GM21825 (cell line): ENCODE results near the gene ABHD17B.
"Not testable (repeated sequence)": the region's sequence is repeated elsewhere in the genome, so short reads cannot be mapped to it uniquely, and the experiment has no call there.

Source experiments
- ATAC-seq: cut with Tn5 transposase; IDR thresholded peaks from one replicate; pipeline ENCODE4 v1.9.1; 2021; ENCODE audit warnings: mild to moderate bottlenecking, moderate library complexity; ENCODE audit not compliant: unreplicated experiment

The ABHD17B gene

DNA sequence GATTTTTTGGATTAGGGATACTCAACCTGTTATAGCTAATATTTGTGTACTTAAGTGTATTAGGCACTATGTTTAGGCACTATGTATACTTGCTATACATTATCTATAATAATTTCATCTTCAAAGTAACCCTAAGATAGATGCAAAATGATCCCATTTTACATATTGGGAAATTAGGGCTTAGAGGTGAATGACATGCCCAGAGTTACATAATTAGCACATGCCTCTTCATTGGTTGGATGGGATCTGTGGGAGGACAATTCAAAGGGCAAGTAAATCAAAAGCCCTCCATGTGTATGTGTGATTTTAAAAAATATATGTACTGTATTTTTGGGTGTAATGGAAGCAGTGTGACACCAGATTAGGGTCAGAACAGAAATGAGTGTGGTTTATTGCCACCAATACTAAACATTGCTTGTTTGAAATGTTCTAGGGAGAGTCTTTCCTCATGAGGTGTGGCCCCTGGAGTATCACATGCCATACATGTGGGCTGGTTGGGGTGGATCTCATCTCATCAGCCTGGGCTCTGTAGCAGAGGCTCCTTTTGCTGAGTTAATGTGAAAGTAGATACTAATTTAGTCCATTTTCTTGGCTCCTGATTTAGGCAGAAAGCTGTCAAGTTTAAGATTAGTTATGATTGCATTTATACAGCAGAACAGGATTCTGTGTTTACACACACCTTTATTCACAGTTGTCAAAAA lies 6.0 kb upstream of the ABHD17B start:
- ATAC-seq = peak; percentile 66

DNA sequence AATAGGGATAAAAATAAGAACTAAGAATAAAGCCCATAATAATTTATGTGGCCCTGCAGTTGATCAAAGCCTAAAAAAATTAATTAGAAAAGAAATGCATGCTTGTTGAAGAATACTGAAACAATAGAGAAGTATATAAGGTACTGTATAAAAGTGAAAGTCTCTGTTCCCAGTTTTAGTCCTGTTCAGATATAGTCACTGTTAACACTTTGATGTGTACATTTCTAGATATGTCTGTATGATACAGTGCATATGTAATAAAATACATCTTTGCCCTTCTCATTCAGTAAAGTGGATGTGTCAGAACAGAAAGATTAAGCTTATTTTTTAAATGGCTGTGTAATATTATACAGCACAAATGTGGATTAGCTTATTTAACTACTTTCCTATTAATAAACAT lies 4.5 kb upstream of the ABHD17B start:
- no peak for ATAC-seq

DNA sequence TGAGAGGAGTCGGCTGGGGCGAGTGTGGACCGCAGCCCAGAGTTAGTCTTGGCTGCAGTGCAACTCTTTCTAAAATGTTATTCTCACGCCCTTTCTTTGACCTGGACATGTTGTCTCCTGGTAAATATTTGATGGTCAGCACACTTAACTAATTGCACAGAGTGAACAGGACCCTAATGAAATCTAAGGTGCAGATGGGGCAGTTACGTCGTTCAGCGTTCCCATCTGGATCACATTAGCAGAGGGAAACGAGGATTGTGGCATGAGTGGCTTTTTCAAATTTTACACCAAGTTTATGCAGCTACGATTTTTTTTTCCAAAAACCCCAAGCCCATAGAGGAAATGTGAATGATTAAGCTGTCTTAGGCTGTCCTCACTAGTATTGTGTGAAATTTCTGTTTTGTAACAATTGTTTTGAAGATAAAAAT lies 929 bp upstream of the ABHD17B start:
- no peak for ATAC-seq

DNA sequence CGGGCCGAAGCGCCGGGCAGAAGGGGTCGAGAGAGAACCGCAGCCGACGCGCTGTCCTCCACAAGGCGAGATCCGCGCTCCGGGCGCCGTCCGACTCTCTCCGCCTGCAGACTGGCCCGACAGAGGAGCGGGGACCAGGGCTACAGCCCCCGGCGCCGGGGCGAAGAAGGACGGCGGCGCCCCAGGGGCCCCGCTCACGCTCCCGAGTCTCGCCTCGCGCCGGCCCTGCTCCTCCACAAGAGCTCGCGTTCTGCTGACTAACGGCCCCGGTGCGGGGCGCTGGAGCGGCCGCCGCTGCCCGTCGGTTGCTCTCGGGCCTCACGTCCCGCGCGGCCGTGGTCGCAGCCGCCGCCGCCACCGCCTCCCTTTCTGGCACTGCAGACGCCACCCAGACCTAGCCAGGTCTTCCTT lies 338 bp downstream of the ABHD17B start:
- ATAC-seq = peak; percentile 13

GRCh38 chr9:71909887-71910649 lies 925 bp downstream of the ABHD17B start:
- peak; percentile 12 for ATAC-seq

DNA sequence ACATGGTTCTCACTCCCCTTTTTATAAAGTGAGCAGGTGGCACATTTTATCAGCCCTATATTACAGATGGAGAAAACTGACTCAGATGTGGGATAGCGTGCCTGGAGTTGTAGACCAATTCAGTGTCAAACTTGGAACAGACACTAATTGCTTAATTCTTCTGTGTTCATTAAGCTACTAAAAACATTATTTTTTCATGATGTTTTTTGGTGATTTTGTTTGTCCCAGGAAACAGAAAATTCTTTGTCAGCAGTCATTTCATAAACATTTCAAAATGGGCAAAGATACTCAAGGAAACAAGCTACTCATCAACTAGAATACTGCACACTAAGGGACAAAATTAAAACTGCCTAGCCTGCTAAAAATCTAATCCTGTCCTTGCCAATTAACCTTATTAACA lies 2.2 kb downstream of the ABHD17B start:
- ATAC-seq = no peak

- no peak for ATAC-seq
These were observed 6.9 kb downstream of the ABHD17B start for GRCh38 chr9:71904076-71904475.

DNA sequence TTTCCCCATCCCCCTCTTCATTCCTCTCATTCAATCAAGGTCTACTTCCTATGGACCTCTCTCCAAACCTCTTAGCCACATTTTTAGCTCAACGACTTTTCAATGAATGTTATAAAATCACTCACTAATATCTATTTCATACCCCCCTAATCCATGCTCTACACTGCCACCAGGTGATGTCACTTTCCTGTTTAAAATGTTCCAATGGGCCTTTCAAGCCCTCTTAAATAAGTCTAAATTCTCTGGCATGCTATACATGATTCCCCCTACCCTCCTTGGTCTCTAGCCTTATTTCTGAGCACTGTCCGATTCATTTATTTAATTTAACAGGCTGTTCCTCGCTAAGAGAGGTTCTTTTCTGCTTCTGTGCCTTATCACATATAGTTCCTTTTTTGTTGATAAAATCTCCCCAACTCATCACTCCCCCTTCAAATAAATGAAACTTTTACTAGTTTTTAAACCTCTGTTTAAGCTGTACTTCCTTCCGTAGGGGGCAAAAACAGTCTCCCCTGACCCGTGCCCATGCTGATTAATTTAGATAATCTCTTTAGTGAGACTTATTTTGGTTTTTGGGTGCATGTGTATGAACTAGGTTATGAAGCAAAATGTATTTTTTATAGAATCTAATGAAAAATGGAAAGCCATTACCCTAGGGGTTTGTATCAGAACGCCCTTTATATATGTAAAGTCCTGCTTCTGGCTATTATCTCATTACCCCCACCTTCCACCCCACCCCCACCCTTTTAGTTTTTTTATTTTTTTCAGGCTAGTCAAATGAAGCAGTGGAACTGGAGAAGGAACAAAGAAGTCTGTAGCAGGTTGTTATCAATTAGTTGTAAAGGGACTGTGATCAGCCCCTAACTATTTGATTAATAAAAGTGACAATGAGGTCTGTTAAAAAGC lies 9.0 kb downstream of the ABHD17B start:
- no peak for ATAC-seq

GRCh38 chr9:71898756-71899155 lies 12.2 kb downstream of the ABHD17B start:
- ATAC-seq = not testable (repeated sequence)

- ATAC-seq = peak; percentile 53
These were observed 13.4 kb downstream of the ABHD17B start for GRCh38 chr9:71897577-71897976.

- ATAC-seq = no peak
These were observed 14.2 kb downstream of the ABHD17B start for GRCh38 chr9:71896761-71897160.

GRCh38 chr9:71895955-71896354 lies 15.0 kb downstream of the ABHD17B start:
- ATAC-seq = no peak

GRCh38 chr9:71895117-71895516 lies 15.9 kb downstream of the ABHD17B start:
- peak; percentile 41 for ATAC-seq

- no peak for ATAC-seq
These were observed 19.3 kb downstream of the ABHD17B start for GRCh38 chr9:71891557-71892189.

DNA sequence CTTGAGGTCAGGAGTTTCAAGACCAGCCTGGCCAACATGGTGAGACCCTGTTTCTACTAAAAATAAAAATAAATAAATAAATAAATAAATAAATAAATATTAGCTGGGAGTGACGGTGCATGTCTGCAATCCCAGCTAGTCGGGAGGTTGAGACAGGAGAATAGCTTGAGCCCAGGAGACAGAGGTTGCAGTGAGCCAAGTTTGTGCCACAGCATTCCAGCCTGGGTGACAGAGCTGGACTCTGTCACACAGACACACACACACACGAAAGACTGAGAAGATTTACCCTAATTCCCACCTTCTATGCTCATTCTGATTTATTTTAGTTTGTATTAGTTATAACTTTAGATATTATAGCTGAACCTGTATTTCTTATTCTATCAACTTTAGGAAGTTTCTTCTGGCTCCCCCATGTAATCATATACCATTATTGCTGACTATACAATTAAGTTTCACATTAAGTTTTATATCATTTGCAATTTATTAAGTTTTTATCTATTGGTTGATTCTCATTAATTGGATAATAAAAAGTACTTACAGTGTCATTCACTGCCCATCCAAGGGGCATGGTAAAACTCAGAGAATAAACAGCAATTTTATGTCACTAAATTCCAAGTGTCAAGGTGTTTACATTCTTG lies 20.8 kb downstream of the ABHD17B start:
- ATAC-seq = no peak

GRCh38 chr9:71887362-71887761 lies 23.6 kb downstream of the ABHD17B start:
- ATAC-seq = no peak

GRCh38 chr9:71886541-71886940 lies 24.5 kb downstream of the ABHD17B start:
- no peak for ATAC-seq

DNA sequence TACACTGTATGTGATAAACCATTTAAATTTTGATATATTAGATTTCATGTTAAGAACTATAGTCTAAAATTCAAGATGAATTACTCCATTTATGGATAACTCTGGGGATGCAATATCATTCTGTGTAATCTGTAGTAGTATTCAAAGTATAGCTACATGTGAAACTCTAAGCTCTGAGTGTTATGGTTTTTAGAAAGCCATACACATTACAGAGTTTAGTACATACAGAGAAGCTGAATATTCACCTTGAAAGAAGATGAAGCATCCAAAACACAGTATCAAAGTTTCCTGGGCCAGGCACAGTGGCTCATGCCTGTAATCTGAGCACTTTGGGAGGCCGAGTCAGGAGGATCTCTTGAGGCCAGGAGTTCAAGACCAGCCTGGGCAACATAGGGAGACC lies 25.0 kb downstream of the ABHD17B start:
- no peak for ATAC-seq

DNA sequence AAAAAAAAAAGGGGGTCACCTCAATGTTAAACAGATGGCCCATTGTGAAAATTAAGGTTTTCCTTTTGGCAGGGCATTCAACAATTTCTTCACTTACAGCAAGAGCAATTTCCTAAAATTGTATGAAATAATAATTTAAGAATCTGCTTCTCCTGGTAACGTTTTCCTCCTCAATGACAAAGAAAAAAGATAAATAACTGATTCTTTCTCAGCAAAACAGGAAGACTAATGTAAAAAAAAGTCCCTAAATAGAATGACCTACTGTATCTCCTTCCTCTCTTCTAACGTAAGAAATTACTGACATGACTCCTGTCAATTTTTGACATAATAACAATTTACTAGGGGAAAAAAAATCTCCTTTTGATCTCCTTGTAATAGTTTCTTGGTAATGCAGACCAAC lies 25.5 kb downstream of the ABHD17B start:
- ATAC-seq = no peak

- ATAC-seq = no peak
These were observed 27.0 kb downstream of the ABHD17B start for GRCh38 chr9:71884005-71884404.
